ENCODE data around the gene SLC15A2.

GRCh38 chr3:121957674-121958415 lies 63.6 kb downstream of the SLC15A2 start:
- TF ChIP-seq POLR2A (IDR thresholded peaks at IDR 0.05; ENCODE audit: low read depth, low read length): no peak
- TF ChIP-seq POLR2AphosphoS5 (IDR thresholded peaks at IDR 0.05; ENCODE audit: low read depth, low read length): no peak
- TF ChIP-seq POU2F2 (IDR thresholded peaks at IDR 0.05; ENCODE audit: low read depth, low read length): no peak
- TF ChIP-seq TAF1 (IDR thresholded peaks at IDR 0.05; ENCODE audit: low read depth, low read length): no peak
- TF ChIP-seq SPI1 (IDR thresholded peaks at IDR 0.05; ENCODE audit: low read depth, low read length): peak; percentile 84
